Activated naive CD4-positive, alpha-beta T cell treated with anti-CD3 and anti-CD28 coated beads, Interleukin-2, amount 10 ng/mL, durations not matched to agents 7 days and 5 days (primary cell): Measurements from ENCODE around the gene SLC24A4.

Experiments
- CTCF ChIA-PET: fragments of 350-600 bp; sonication (Branson Sonifier 250); formaldehyde crosslinking; loops from one replicate; lab custom pipeline; 2021; ENCODE audit warnings: antibody characterized with exemption; lab: Charles Lee
- DNase-seq: peaks from one replicate; pipeline ENCODE4 v3.0.0-alpha.2; 2020
- H3K27ac Mint-ChIP-seq: one replicate; pipeline ENCODE4 v1.8.0; 2021; ENCODE audit warnings: mild to moderate bottlenecking, moderate library complexity, mixed read lengths
- H3K27me3 Mint-ChIP-seq: one replicate; pipeline ENCODE4 v1.8.0; 2021; ENCODE audit warnings: mild to moderate bottlenecking, mixed read lengths
- H3K36me3 Mint-ChIP-seq: one replicate; pipeline ENCODE4 v1.8.0; 2021; ENCODE audit warnings: mixed read lengths
- H3K4me1 Mint-ChIP-seq: one replicate; pipeline ENCODE4 v1.8.0; 2021; ENCODE audit warnings: mixed read lengths
- H3K4me3 Mint-ChIP-seq: one replicate; pipeline ENCODE4 v1.8.0; 2021; ENCODE audit warnings: mild to moderate bottlenecking, moderate library complexity, mixed read lengths
- H3K9me3 Mint-ChIP-seq: one replicate; pipeline ENCODE4 v1.8.0; 2021; ENCODE audit warnings: mixed read lengths

Gene SLC24A4

GRCh38 chr14:92460916-92461579 is 138.1 kb downstream of the SLC24A4 start:
- CTCF ChIA-PET: interaction anchor here (0.6 kb wide), 2 partner anchors 161 to 190 kb away, joined by 3 read pairs; no protein-coding TSS in a partner anchor
- Mint-ChIP-seq H3K4me1 (peaks cover 5% of the 10 kb centered on the region), H3K36me3 (no peaks in the 10 kb centered on the region), H3K4me3 (no peak overlapping the region), H3K27ac (no peak overlapping the region), H3K27me3 (peaks cover 16% of the 10 kb centered on the region), H3K9me3 (no peaks in the 10 kb centered on the region)
- DNase-seq: no peak

- peaks cover 5% of the 10 kb centered on the region for H3K4me1 Mint-ChIP-seq
- H3K36me3 Mint-ChIP-seq: no peaks in the 10 kb centered on the region
- CTCF ChIA-PET: interaction anchor here (0.6 kb wide), 2 partner anchors 160 to 191 kb away, joined by 3 read pairs; no protein-coding TSS in a partner anchor
- H3K27me3 Mint-ChIP-seq: peaks cover 16% of the 10 kb centered on the region
- H3K4me3 Mint-ChIP-seq: no peak overlapping the region
- no peak overlapping the region for H3K27ac Mint-ChIP-seq
- no peak for DNase-seq
- H3K9me3 Mint-ChIP-seq: peaks cover 2% of the 10 kb centered on the region
Measured at GRCh38 chr14:92461891-92462290, 138.9 kb downstream of the SLC24A4 start.

GRCh38 chr14:92462568-92462967 is 139.6 kb downstream of the SLC24A4 start:
- no peak for DNase-seq
- Mint-ChIP-seq H3K27ac (no peak overlapping the region), H3K27me3 (peaks cover 16% of the 10 kb centered on the region), H3K4me3 (no peak overlapping the region), H3K4me1 (peaks cover 5% of the 10 kb centered on the region), H3K36me3 (no peaks in the 10 kb centered on the region), H3K9me3 (peaks cover 9% of the 10 kb centered on the region)
- CTCF ChIA-PET: no interaction called here

GRCh38 chr14:92463141-92463540 is 140.2 kb downstream of the SLC24A4 start:
- Mint-ChIP-seq H3K36me3 (no peaks in the 10 kb centered on the region), H3K4me1 (peaks cover 5% of the 10 kb centered on the region), H3K4me3 (no peak overlapping the region), H3K27me3 (peaks cover 16% of the 10 kb centered on the region), H3K27ac (no peak overlapping the region), H3K9me3 (peaks cover 9% of the 10 kb centered on the region)
- CTCF ChIA-PET: no interaction called here
- DNase-seq: no peak

- H3K4me1 Mint-ChIP-seq: peaks cover 5% of the 10 kb centered on the region
- no peak for DNase-seq
- CTCF ChIA-PET: no interaction called here
- H3K36me3 Mint-ChIP-seq: no peaks in the 10 kb centered on the region
- peaks cover 9% of the 10 kb centered on the region for H3K9me3 Mint-ChIP-seq
- H3K27ac Mint-ChIP-seq: no peak overlapping the region
- H3K27me3 Mint-ChIP-seq: peaks cover 16% of the 10 kb centered on the region
- no peak overlapping the region for H3K4me3 Mint-ChIP-seq
Measured at GRCh38 chr14:92464156-92464555, 141.2 kb downstream of the SLC24A4 start.

- Mint-ChIP-seq H3K4me3 (no peak overlapping the region), H3K27ac (no peak overlapping the region)
Measured at GRCh38 chr14:92464716-92465115, 141.8 kb downstream of the SLC24A4 start.

GRCh38 chr14:92465353-92466055 is 142.5 kb downstream of the SLC24A4 start:
- H3K9me3 Mint-ChIP-seq: peaks cover 9% of the 10 kb centered on the region
- peaks cover 5% of the 10 kb centered on the region for H3K4me1 Mint-ChIP-seq
- CTCF ChIA-PET: no interaction called here
- DNase-seq: no peak
- peaks cover 15% of the 10 kb centered on the region for H3K27me3 Mint-ChIP-seq
- H3K36me3 Mint-ChIP-seq: no peaks in the 10 kb centered on the region
- no peak overlapping the region for H3K4me3 Mint-ChIP-seq
- no peak overlapping the region for H3K27ac Mint-ChIP-seq

More at GRCh38 chr14:92464716-92465115, 141.8 kb downstream of the SLC24A4 start:
- no peak for DNase-seq
- Mint-ChIP-seq H3K36me3 (no peaks in the 10 kb centered on the region), H3K27me3 (peaks cover 13% of the 10 kb centered on the region), H3K4me1 (peaks cover 5% of the 10 kb centered on the region), H3K9me3 (peaks cover 9% of the 10 kb centered on the region)
- CTCF ChIA-PET: no interaction called here

GRCh38 chr14:92466059-92466458 is 143.1 kb downstream of the SLC24A4 start:
- H3K4me3 Mint-ChIP-seq: no peak overlapping the region
- no peak for DNase-seq

GRCh38 chr14:92469515-92469914 is 146.6 kb downstream of the SLC24A4 start:
- CTCF ChIA-PET: no interaction called here
- no peak overlapping the region for H3K4me3 Mint-ChIP-seq
- H3K36me3 Mint-ChIP-seq: no peaks in the 10 kb centered on the region
- H3K27me3 Mint-ChIP-seq: peaks cover 20% of the 10 kb centered on the region
- peaks cover 9% of the 10 kb centered on the region for H3K9me3 Mint-ChIP-seq
- no peaks in the 10 kb centered on the region for H3K4me1 Mint-ChIP-seq
- H3K27ac Mint-ChIP-seq: no peak overlapping the region
- no peak for DNase-seq

More at GRCh38 chr14:92466059-92466458, 143.1 kb downstream of the SLC24A4 start:
- CTCF ChIA-PET: no interaction called here
- Mint-ChIP-seq H3K27ac (no peak overlapping the region), H3K4me1 (peaks cover 5% of the 10 kb centered on the region), H3K27me3 (peaks cover 19% of the 10 kb centered on the region), H3K36me3 (no peaks in the 10 kb centered on the region), H3K9me3 (peaks cover 9% of the 10 kb centered on the region)

- no peak overlapping the region for H3K27ac Mint-ChIP-seq
- no peak for DNase-seq
- no peaks in the 10 kb centered on the region for H3K36me3 Mint-ChIP-seq
- CTCF ChIA-PET: no interaction called here
- no peaks in the 10 kb centered on the region for H3K4me1 Mint-ChIP-seq
- peaks cover 20% of the 10 kb centered on the region for H3K27me3 Mint-ChIP-seq
- H3K9me3 Mint-ChIP-seq: peaks cover 9% of the 10 kb centered on the region
- H3K4me3 Mint-ChIP-seq: no peak overlapping the region
Measured at GRCh38 chr14:92470215-92470614, 147.2 kb downstream of the SLC24A4 start.

GRCh38 chr14:92470811-92471210 is 147.8 kb downstream of the SLC24A4 start:
- CTCF ChIA-PET: no interaction called here
- H3K9me3 Mint-ChIP-seq: peaks cover 9% of the 10 kb centered on the region
- DNase-seq: no peak
- H3K27ac Mint-ChIP-seq: no peak overlapping the region
- peaks cover 20% of the 10 kb centered on the region for H3K27me3 Mint-ChIP-seq
- no peaks in the 10 kb centered on the region for H3K36me3 Mint-ChIP-seq
- H3K4me1 Mint-ChIP-seq: no peaks in the 10 kb centered on the region
- H3K4me3 Mint-ChIP-seq: no peak overlapping the region

GRCh38 chr14:92471919-92472318 is 149.0 kb downstream of the SLC24A4 start:
- H3K36me3 Mint-ChIP-seq: no peaks in the 10 kb centered on the region
- no peak for DNase-seq
- no peaks in the 10 kb centered on the region for H3K4me1 Mint-ChIP-seq
- peaks cover 6% of the 10 kb centered on the region for H3K9me3 Mint-ChIP-seq
- peaks cover 20% of the 10 kb centered on the region for H3K27me3 Mint-ChIP-seq
- H3K4me3 Mint-ChIP-seq: no peak overlapping the region
- CTCF ChIA-PET: no interaction called here
- H3K27ac Mint-ChIP-seq: no peak overlapping the region

GRCh38 chr14:92472860-92473259 is 149.9 kb downstream of the SLC24A4 start:
- no peak for DNase-seq
- H3K27ac Mint-ChIP-seq: no peak overlapping the region

GRCh38 chr14:92473261-92473968 is 150.4 kb downstream of the SLC24A4 start:
- DNase-seq: no peak
- Mint-ChIP-seq H3K4me3 (no peak overlapping the region), H3K27me3 (peaks cover 28% of the 10 kb centered on the region), H3K27ac (no peak overlapping the region), H3K4me1 (no peaks in the 10 kb centered on the region), H3K9me3 (no peaks in the 10 kb centered on the region), H3K36me3 (no peaks in the 10 kb centered on the region)
- CTCF ChIA-PET: no interaction called here

More at GRCh38 chr14:92472860-92473259, 149.9 kb downstream of the SLC24A4 start:
- no peaks in the 10 kb centered on the region for H3K9me3 Mint-ChIP-seq
- peaks cover 27% of the 10 kb centered on the region for H3K27me3 Mint-ChIP-seq
- CTCF ChIA-PET: no interaction called here
- H3K4me1 Mint-ChIP-seq: no peaks in the 10 kb centered on the region
- H3K4me3 Mint-ChIP-seq: no peak overlapping the region
- H3K36me3 Mint-ChIP-seq: no peaks in the 10 kb centered on the region
